PC-3 (cell line): ENCODE data around the gene TAF1. TPM values are rescaled to one million over a fixed set of nuclear protein-coding genes. Genes with fewer than 3 reads are reported as not detected.
A peak's percentile ranks its signal among the peaks of the same experiment; 100 is the strongest.

Experiments used
- ATAC-seq: fragments of 200-7000 bp; cut with Tn5 transposase; 2 replicates; pipeline ENCODE4 v1.9.1; 2020; ENCODE audit warnings: mild to moderate bottlenecking, moderate library complexity
- BruUV-seq: library from RNA; stranded (reverse); fragments of 400-500 nt; replicated peaks from 2 replicates; lab custom pipeline; 2021; lab: Mats Ljungman, UMichigan
- CTCF ChIA-PET: fragments of 300-600 bp; sonication (Branson Sonifier 250); formaldehyde crosslinking; loops from one replicate; lab custom pipeline; 2022; ENCODE audit warnings: antibody characterized with exemption; lab: Charles Lee
- POLR2A ChIA-PET: fragments of 300-600 bp; sonication (Branson Sonifier 250); formaldehyde crosslinking; loops from one replicate; lab custom pipeline; 2022; ENCODE audit warnings: antibody characterized with exemption; ENCODE audit not compliant: unreplicated experiment; lab: Charles Lee
- DNase-seq: peaks from one replicate; pipeline ENCODE4 v3.0.0-alpha.2; 2015
- H2AFZ ChIP-seq: fragments of 300-600 bp; sonication (generic); 2 replicates; pipeline ENCODE4 v1.6.0; 2016; ENCODE audit warnings: antibody characterized with exemption, low read length
- H3F3A ChIP-seq: fragments of 300-600 bp; sonication (generic); one replicate; pipeline ENCODE4 v1.6.0; 2017; ENCODE audit warnings: antibody characterized with exemption, low read length, control low read depth, mild to moderate bottlenecking; ENCODE audit not compliant: unreplicated experiment
- H3K27ac ChIP-seq: fragments of 300-600 bp; sonication (generic); 2 replicates; pipeline ENCODE4 v1.5.1; 2016; ENCODE audit warnings: mild to moderate bottlenecking, low read length
- H3K27me3 ChIP-seq: fragments of 300-600 bp; sonication (generic); 2 replicates; pipeline ENCODE4 v1.6.1; 2016; ENCODE audit warnings: low read length, mixed read lengths
- H3K36me3 ChIP-seq: fragments of 300-600 bp; sonication (generic); 2 replicates; pipeline ENCODE4 v1.6.1; 2016; ENCODE audit warnings: low read depth, mixed run types, low read length, mixed read lengths
- H3K4me1 ChIP-seq: fragments of 300-600 bp; sonication (generic); 2 replicates; pipeline ENCODE4 v1.5.1; 2016; ENCODE audit warnings: low read length; ENCODE audit not compliant: insufficient read depth
- H3K4me2 ChIP-seq: fragments of 300-600 bp; sonication (generic); 2 replicates; pipeline ENCODE4 v1.6.0; 2016; ENCODE audit warnings: low read length
- H3K4me3 ChIP-seq: fragments of 300-600 bp; sonication (generic); 2 replicates; pipeline ENCODE4 v1.5.1; 2016; ENCODE audit warnings: mild to moderate bottlenecking, low read length, mixed read lengths
- H3K79me2 ChIP-seq: fragments of 300-600 bp; sonication (generic); 2 replicates; pipeline ENCODE4 v1.6.1; 2017; ENCODE audit warnings: low read length, mixed read lengths
- H3K9ac ChIP-seq: fragments of 300-600 bp; sonication (generic); 2 replicates; pipeline ENCODE4 v1.6.0; 2016; ENCODE audit warnings: mild to moderate bottlenecking, low read length
- H3K9me2 ChIP-seq: fragments of 300-600 bp; sonication (generic); replicated peaks from 2 replicates; pipeline ENCODE4 v1.6.1; 2016; ENCODE audit warnings: mixed run types, low read length, mixed read lengths
- H3K9me3 ChIP-seq: fragments of 300-600 bp; sonication (generic); 2 replicates; pipeline ENCODE4 v1.6.1; 2016; ENCODE audit warnings: low read length, mixed read lengths
- H4K20me1 ChIP-seq: fragments of 300-600 bp; sonication (generic); 2 replicates; pipeline ENCODE4 v1.6.1; 2016; ENCODE audit warnings: low read length, mixed read lengths
- EZH2 ChIP-seq: fragments of 300-600 bp; sonication (generic); IDR thresholded peaks from one replicate; pipeline ENCODE4 v1.6.1; 2017; ENCODE audit warnings: antibody characterized with exemption, mild to moderate bottlenecking, low read length; ENCODE audit not compliant: unreplicated experiment
- EZH2phosphoT487 ChIP-seq: fragments of 300-600 bp; sonication (generic); IDR thresholded peaks from 2 replicates; pipeline ENCODE4 v1.6.1; 2018; ENCODE audit warnings: mild to moderate bottlenecking, antibody characterized with exemption, low read length, borderline replicate concordance
- intact Hi-C: fragments of 100-400 bp; cut with micrococcal nuclease; formaldehyde crosslinking; loops from 2 replicates; pipeline ENCODE4 v1.9.0; 2023
- total RNA-seq: library from RNA; depleted of rRNA; stranded (reverse); fragments of >200 nt; gene quantifications from 2 replicates; pipeline ENCODE4 v1.2.3, GENCODE V29; 2014
- TF ChIP-seq, protein P1 (sequence below): fragments of 300-600 bp; sonication (generic); conservative IDR thresholded peaks from 2 replicates; pipeline ENCODE4 v1.5.1; 2017; ENCODE audit warnings: antibody characterized with exemption, low read depth, mild to moderate bottlenecking, low read length

Gene TAF1
- total RNA-seq, 1 experiment from 2014 or later = 36.8 TPM

DNA sequence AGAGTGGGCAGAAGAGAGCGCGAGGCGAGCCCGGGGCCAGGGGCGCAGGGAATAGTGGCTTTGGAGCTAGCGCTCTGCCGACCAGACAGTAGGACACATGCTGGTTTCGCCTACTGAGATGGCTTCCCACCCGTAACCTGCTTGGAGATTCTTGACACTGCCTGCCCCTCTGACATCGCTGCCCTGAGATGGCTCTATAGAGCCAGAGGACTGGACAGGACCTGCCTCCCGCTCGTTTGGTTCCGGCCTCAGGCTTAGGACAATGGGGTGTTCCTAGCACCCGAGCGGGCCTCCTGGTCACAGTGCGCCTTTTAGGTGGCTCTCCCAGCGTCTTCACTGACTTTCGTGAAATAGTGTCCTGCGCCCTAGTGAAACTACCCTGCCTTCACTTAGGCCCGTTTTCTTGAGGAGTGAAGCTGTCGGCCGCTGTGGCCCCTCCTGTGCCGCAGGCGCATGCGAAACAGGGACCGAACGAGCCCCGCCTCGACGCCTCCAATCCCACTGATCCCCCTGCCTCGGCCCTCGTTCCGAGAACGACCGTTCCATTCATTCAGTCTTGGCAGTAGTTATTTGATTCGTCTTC, 608 bp downstream of the TAF1 start:
- H4K20me1 ChIP-seq = 0 out of 2 replicates have a peak, but pooled peaks cover 15% of the 10 kb centered on the region
- peak overlapping the region; percentile 98 for H3K9ac ChIP-seq
- H3K27ac ChIP-seq = peak overlapping the region; percentile 87
- peak overlapping the region; percentile 48 for H2AFZ ChIP-seq
- intact Hi-C loops = loop anchor here (1.0 to 2.0 kb wide), 2 partner anchors 82 to 112 kb away; partner anchors contain the start of gene ZMYM3
- ATAC-seq (peak; percentile 17), DNase-seq (no peak)
- BruUV-seq = TSS peak; percentile 64
- H3K4me3 ChIP-seq = peak overlapping the region; percentile 81
- H3K4me1 ChIP-seq = peaks cover 11% of the 10 kb centered on the region
- H3K9me2 ChIP-seq = no peaks in the 10 kb centered on the region
- peaks cover 51% of the 10 kb centered on the region for H3K79me2 ChIP-seq
- ChIA-PET POLR2A (interaction anchor here (0.6 to 1.4 kb wide), 6 partner anchors 84 to 887 kb away, joined by 7 to 17 read pairs (median 14); partner anchors contain the start of gene NONO), CTCF (interaction anchor here (0.6 kb wide), 2 partner anchors 113 to 285 kb away, joined by 3 to 10 read pairs; partner anchors contain the start of gene ZMYM3)
- peak overlapping the region; percentile 92 for H3K4me2 ChIP-seq
- H3K36me3 ChIP-seq = peaks cover 8% of the 10 kb centered on the region; the same call in 1 of the 2 replicates
- H3K27me3 ChIP-seq = no peaks in the 10 kb centered on the region
- no peak for TF ChIP-seq EZH2
- TF ChIP-seq, protein P1, sequence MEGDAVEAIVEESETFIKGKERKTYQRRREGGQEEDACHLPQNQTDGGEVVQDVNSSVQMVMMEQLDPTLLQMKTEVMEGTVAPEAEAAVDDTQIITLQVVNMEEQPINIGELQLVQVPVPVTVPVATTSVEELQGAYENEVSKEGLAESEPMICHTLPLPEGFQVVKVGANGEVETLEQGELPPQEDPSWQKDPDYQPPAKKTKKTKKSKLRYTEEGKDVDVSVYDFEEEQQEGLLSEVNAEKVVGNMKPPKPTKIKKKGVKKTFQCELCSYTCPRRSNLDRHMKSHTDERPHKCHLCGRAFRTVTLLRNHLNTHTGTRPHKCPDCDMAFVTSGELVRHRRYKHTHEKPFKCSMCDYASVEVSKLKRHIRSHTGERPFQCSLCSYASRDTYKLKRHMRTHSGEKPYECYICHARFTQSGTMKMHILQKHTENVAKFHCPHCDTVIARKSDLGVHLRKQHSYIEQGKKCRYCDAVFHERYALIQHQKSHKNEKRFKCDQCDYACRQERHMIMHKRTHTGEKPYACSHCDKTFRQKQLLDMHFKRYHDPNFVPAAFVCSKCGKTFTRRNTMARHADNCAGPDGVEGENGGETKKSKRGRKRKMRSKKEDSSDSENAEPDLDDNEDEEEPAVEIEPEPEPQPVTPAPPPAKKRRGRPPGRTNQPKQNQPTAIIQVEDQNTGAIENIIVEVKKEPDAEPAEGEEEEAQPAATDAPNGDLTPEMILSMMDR = no peak
- TF ChIP-seq EZH2phosphoT487 = no peak
- no peaks in the 10 kb centered on the region for H3F3A ChIP-seq
- H3K9me3 ChIP-seq = no peaks in the 10 kb centered on the region

DNA sequence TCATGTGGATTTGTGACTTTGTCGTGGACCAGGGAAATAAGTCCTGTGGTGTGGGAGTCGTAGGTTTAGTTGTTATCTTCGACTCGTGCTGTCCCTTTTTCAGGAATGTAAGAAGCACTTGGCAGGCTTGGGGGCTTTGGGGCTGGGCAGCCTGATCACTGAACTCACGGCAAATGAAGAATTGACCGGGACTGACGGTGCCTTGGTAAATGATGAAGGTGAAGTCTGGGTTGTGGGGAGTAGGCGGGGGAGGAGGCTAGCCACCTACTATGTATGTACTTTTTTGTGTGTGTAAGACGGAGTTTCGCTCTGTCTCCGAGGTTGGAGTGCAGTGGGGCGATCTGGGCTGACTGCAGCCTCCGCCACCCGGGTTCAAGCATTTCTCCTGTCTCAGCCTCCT, 1.2 kb downstream of the TAF1 start:
- intact Hi-C loops = loop anchor here (2.0 kb wide), 1 partner anchor 83 kb away; no protein-coding TSS in a partner anchor
- H3K79me2 ChIP-seq = peaks cover 56% of the 10 kb centered on the region
- peak overlapping the region; percentile 81 for H3K4me3 ChIP-seq
- no peak overlapping the region for H2AFZ ChIP-seq
- no peaks in the 10 kb centered on the region for H3K27me3 ChIP-seq
- CTCF ChIA-PET = no interaction called here
- TF ChIP-seq EZH2phosphoT487 (no peak), EZH2 (no peak)
- TF ChIP-seq, protein P1 = no peak
- no peaks in the 10 kb centered on the region for H3K9me2 ChIP-seq
- no TSS peak for BruUV-seq
- ATAC-seq = no peak
- peak overlapping the region; percentile 92 for H3K4me2 ChIP-seq
- H3K9me3 ChIP-seq = no peaks in the 10 kb centered on the region
- H3K4me1 ChIP-seq = peaks cover 11% of the 10 kb centered on the region
- POLR2A ChIA-PET = no interaction called here
- no peak for DNase-seq
- peak overlapping the region; percentile 87 for H3K27ac ChIP-seq
- peaks cover 8% of the 10 kb centered on the region; the same call in 1 of the 2 replicates for H3K36me3 ChIP-seq
- no peaks in the 10 kb centered on the region for H3F3A ChIP-seq
- peak overlapping the region; percentile 98 for H3K9ac ChIP-seq
- 0 out of 2 replicates have a peak, but pooled peaks cover 17% of the 10 kb centered on the region for H4K20me1 ChIP-seq

DNA sequence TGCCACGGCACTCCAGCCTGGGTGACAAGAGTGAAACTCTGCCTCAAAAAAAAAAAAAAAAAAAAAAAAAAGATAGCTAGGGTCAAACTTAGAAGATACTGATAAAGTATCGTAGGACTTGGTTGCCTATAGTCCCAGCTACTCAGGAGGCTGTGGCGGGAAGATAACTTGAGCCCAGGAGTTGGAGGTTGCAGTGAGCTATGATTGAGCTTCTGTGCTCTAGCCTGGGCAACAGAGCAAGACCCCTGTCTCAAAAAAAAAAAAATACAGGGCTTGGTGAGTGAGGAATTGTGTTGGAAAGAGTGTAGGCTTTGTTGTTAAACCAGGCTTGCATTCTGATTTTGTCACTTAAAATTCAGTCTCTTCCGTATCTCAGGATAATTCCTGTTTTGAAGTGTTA, 6.2 kb downstream of the TAF1 start:
- Histone ChIP-seq H3K4me2 (no peak overlapping the region), H3F3A (no peaks in the 10 kb centered on the region), H3K79me2 (peaks cover 46% of the 10 kb centered on the region), H4K20me1 (0 out of 2 replicates have a peak, but pooled peaks cover 17% of the 10 kb centered on the region), H3K27me3 (no peaks in the 10 kb centered on the region), H3K4me1 (0 out of 2 replicates have a peak, but pooled peaks cover 3% of the 10 kb centered on the region), H3K36me3 (peaks cover 26% of the 10 kb centered on the region), H2AFZ (no peak overlapping the region), H3K4me3 (no peak overlapping the region), H3K9ac (no peak overlapping the region), H3K27ac (no peak overlapping the region), H3K9me2 (no peaks in the 10 kb centered on the region), H3K9me3 (no peaks in the 10 kb centered on the region)
- TF ChIP-seq EZH2phosphoT487 (no peak), EZH2 (no peak)
- TF ChIP-seq, protein P1 = no peak
- POLR2A ChIA-PET = no interaction called here
- ATAC-seq (no peak), DNase-seq (no peak)
- CTCF ChIA-PET = interaction anchor here (0.7 kb wide), 1 partner anchor 190 kb away, joined by 3 read pairs; no protein-coding TSS in a partner anchor
- BruUV-seq = no TSS peak
- intact Hi-C loops = no loop called here
